HG03108 (cell line): ENCODE data around the gene MYRIP.

ENCODE experiments used
- ATAC-seq: cut with Tn5 transposase; IDR thresholded peaks from one replicate; pipeline ENCODE4 v1.9.1; 2021; ENCODE audit warnings: moderate library complexity; ENCODE audit not compliant: unreplicated experiment

MYRIP gene

GRCh38 chr3:40216471-40216870 lies 407.1 kb downstream of the MYRIP start:
- no peak for ATAC-seq

DNA sequence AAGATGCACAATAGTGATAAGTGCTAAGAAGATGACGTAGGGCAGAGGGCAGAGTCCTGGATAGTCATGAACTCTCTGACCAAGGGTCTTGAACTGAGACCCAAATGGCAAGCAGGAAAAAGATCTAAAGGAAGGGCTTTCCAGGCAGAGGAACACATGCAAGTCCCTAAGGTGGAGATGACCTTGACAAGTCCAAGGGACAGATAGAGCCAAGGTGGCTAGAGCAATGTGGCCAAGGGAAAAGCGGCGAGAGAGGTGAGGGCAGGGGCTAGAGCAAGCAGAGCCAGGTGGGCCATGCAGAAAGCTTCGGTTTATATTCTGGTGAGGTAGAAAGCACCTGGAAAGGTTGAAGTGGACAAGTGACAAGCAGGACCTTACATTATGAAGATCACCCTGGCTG lies 414.4 kb downstream of the MYRIP start:
- ATAC-seq: no peak

DNA sequence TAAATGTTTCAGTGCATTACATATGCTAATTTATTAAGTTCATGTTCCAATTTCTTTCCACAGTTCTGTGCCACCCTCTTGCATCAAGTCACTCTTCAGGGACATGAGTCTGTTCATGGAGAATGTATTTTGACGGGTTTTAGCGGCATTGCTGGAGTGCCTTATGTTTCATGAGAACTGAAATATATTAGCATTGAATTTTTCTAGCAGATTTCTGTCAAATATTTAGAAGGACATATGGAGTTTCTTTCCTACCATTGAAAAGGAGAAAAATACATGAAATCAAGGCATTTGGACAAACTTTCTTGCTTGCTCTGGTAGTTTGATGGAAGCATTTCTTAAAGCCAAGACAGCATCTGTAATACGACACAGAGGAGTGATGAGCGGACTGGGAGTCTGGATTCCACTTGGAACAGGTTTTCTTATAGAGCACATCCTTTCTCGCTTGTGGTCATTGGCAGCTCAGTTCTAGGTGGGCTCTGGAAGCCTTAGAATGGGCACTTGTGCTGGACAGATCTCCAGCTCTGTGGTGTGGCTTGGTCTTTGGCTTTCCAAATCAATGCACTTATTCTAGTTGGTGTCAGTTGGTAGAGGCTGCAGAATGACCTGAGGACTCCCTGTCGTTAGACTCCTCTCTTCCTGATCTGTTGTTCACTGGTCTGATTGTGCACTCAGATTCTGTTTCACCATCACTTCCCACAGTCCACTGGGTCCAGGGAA lies 415.5 kb downstream of the MYRIP start:
- ATAC-seq: no peak

- no peak for ATAC-seq
Measured at GRCh38 chr3:40226636-40227035, 417.2 kb downstream of the MYRIP start.

- ATAC-seq: no peak
Measured at GRCh38 chr3:40228792-40229350, 419.5 kb downstream of the MYRIP start.

DNA sequence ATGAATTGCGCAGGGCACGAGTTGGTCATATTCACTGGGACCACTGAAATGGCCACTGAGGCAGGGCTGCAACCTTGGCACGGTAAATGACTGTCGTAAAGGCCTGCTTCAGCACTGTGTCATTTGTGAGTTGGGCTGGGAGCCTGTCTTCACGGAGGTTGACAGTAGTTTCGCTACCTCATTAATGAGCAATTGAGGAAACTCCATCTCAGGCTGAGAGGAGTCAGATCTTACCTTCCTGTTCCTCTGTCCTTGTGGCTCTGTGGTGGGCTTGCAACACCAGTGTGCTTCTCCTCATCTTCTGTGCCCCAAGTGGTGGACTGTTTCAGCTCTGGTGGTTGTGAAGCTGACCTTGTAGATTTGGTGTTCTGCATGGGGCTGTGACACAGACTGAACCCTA lies 420.0 kb downstream of the MYRIP start:
- no peak for ATAC-seq

- no peak for ATAC-seq
Measured at GRCh38 chr3:40229963-40230362, 420.6 kb downstream of the MYRIP start.

DNA sequence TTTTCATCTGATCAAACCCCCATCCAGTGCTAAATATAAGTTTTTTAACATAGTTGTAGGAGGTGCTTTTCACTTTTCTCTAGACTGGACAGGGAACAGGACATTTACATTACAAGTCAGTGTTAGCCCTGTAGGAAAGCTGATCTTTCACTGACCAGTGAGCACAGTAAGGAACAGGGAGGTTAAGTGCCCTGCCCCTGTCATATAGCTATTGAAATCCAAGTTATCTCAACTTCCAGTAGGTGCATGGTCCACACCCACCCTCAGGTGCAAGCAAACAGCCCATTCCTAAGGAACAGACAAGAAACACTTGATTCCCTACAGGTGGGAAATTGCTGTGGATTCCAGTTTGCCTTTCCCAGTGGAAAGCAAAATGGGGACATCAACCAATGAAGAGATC lies 421.0 kb downstream of the MYRIP start:
- no peak for ATAC-seq

DNA sequence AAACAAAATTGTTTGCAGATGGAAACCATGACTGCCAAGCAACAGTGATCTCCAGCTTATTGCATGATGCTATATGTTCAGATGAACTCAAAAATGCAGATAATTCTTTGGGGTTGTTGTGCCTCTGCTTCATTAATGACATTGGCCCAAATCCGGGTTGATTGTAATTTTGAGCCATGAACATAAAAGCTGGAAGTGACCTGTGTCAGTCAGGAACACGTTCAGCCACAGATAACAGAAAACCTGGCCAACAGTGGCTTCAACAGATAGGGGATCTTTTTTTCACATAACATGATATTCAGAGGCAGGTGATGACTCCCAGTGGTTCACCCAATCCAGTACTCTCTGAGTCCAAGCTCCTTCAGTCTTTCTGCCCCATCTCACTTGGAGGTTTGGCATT lies 423.2 kb downstream of the MYRIP start:
- ATAC-seq: no peak

GRCh38 chr3:40237159-40237558 lies 427.8 kb downstream of the MYRIP start:
- no peak for ATAC-seq

DNA sequence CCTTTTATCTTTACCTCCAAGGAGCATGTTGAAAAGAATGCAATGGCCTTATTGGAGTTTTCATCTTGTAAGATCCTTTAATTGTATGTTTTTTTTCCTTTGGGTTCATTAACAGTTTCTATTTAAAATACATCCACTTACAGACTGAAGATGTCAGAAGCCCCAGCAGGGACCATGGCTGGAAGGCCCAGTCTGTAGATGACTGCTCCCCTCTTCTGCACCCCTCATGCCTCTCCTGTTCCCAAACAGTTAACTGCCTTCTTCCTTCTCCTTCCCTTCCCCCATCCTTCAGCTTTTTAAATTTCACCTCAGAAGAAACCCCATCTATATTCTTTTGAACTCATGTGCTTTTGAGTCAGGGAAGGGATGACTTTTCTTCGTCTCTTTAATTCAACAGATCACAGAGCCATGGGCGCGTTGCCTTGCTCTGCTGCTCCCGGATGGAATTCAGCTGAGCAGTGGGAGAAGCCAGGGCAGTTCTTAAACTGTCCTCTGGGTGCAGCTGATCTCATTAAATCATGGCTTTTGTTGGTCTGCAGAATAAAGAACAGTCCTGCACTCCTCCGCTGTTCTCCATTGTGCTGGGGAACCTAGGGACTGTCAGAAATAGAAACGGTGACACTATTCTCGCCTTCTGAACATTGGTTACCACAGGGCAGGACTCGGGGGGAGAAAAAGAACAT lies 428.6 kb downstream of the MYRIP start:
- no peak for ATAC-seq

DNA sequence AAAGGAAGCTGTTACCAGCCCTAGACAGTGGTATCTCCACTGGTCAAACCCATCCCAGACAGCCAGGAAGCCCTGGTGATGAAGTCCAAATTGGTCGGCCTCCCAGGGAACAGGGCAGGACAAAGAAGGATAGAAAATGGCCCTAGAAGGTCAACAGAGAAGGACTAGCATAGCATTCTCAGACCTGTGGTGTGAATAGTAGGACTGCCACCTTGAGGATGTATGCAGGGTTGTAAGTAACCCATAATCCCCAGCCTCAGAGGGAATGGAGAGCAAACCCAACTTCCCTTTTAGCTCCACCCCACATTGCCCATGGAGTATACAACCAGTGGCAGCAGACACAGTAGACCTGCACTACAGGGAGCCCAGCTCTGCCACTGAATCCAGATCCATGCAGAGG lies 431.5 kb downstream of the MYRIP start:
- no peak for ATAC-seq

- ATAC-seq: no peak
Measured at GRCh38 chr3:40242216-40242615, 432.8 kb downstream of the MYRIP start.

GRCh38 chr3:40242638-40243037 lies 433.2 kb downstream of the MYRIP start:
- no peak for ATAC-seq

DNA sequence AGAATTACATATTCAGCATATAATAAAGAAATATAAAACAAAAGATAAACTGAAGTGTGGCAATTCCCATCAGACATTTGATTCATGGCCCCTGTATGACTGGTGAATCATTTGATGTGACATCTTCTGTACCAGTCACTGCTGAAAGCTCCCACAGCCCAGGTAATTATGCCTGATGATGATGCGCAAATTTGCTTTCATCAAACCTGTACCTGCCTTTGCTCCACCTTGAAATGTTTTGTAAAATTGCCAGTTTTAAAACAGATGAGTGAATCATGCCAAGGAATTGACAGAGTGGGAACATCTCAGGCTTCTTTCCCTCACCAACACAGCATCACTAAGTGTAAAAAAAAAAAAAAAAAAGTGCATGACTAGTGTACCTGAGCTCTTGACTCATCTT lies 433.6 kb downstream of the MYRIP start:
- ATAC-seq: no peak

- ATAC-seq: no peak
Measured at GRCh38 chr3:40247714-40248454, 438.5 kb downstream of the MYRIP start.

- ATAC-seq: no peak
Measured at GRCh38 chr3:40248591-40248990, 439.2 kb downstream of the MYRIP start.

DNA sequence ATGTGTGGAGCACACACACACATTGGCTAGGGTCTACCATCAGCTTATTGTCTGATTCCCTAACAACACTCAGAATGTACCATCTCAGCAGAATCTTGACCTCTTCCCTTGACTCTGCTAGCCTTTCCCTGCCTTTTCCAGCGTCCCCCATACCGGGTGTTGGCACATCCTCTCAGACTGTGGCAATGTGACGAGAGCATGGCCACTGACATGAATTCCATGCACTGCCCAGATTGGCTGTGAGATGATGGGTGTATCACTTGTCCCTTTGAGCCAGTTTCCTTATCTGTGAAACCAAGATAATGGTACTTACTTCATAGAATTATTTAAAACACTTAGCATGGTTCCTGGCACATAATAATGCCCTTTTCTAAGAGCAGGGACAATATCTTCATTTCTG lies 439.8 kb downstream of the MYRIP start:
- ATAC-seq: no peak

- ATAC-seq: no peak
Measured at GRCh38 chr3:40254491-40254890, 445.1 kb downstream of the MYRIP start.

DNA sequence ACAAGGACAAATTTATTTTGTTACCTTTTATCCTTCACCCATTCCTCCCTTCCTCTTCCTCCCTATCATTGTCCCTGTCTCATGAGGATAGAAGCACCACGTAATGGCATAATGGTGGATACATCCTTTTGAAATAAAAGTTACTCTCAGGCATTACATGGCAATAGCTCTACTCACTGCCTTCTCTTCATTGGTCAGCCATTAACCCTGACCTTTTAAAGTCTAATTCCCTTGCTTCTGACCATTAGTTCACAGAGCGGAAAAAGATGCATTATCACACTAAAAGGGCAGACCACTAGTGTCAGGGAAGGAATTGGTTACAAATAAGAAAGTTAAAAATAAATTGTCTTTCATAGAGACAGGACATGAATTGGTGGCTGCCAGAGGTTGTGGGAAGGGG lies 445.5 kb downstream of the MYRIP start:
- no peak for ATAC-seq

GRCh38 chr3:40255532-40255931 lies 446.1 kb downstream of the MYRIP start:
- no peak for ATAC-seq

- no peak for ATAC-seq
Measured at GRCh38 chr3:40258064-40258463, 448.7 kb downstream of the MYRIP start.
